Measurements from ENCODE around the gene PDF. TPM values are rescaled to one million over a fixed set of nuclear protein-coding genes. Genes with fewer than 3 reads are reported as not detected.

The PDF gene
- total and polyA plus RNA-seq, 4 donors = 16.8 to 31.3 (median 23.1) TPM

DNA sequence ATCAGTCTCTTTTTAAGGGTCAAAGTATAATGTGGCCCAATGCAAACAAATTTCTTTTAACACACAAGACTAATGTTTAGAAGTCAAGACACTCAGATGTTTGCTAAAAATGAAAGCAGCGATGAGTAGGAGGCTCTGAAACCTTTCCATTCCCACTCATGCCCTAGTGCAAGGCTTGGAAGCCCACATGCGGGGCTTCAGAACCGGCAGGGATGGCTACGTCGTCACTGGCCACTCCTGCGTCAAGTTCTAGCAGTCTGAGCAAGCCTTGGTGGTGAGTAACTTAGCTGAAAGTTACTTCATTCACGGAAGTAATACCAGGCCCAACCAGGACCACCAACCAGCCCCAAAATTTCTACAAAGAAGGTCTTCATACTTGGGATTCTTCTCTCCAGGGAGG, 36.0 kb upstream of the PDF start:
- peaks cover 10 to 58% (median 44%) of the 10 kb centered on the region in 4 donors for H3K36me3 ChIP-seq (ENCODE audit: control insufficient read depth in 4 of 4, insufficient read depth in 3 of 4, low read depth in 1 of 4, low read length in 3 of 4)
- TF ChIP-seq, protein P1, sequence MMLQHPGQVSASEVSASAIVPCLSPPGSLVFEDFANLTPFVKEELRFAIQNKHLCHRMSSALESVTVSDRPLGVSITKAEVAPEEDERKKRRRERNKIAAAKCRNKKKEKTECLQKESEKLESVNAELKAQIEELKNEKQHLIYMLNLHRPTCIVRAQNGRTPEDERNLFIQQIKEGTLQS (IDR thresholded peaks at IDR 0.05) = no peak
- TF ChIP-seq, protein P2, sequence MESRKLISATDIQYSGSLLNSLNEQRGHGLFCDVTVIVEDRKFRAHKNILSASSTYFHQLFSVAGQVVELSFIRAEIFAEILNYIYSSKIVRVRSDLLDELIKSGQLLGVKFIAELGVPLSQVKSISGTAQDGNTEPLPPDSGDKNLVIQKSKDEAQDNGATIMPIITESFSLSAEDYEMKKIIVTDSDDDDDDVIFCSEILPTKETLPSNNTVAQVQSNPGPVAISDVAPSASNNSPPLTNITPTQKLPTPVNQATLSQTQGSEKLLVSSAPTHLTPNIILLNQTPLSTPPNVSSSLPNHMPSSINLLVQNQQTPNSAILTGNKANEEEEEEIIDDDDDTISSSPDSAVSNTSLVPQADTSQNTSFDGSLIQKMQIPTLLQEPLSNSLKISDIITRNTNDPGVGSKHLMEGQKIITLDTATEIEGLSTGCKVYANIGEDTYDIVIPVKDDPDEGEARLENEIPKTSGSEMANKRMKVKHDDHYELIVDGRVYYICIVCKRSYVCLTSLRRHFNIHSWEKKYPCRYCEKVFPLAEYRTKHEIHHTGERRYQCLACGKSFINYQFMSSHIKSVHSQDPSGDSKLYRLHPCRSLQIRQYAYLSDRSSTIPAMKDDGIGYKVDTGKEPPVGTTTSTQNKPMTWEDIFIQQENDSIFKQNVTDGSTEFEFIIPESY (IDR thresholded peaks at IDR 0.05) = no peak
- no peak for TF ChIP-seq YY1 (IDR thresholded peaks at IDR 0.05)
- no peak for TF ChIP-seq RXRA (IDR thresholded peaks at IDR 0.05)
- no peak for DNase-seq (ENCODE audit: low spot score)
- no peaks in the 10 kb centered on the region for H3K9me3 ChIP-seq (ENCODE audit: control insufficient read depth in 4 of 4, low read length in 3 of 4)
- H3K4me1 ChIP-seq (ENCODE audit: control insufficient read depth in 4 of 4, insufficient read depth in 4 of 4, low read length in 3 of 4) = no peaks in the 10 kb centered on the region
- 95% methylated on average over 7 of the region's 7 CpGs for WGBS
- H3K9ac ChIP-seq (ENCODE audit: low read depth in 1 of 2, low read length in 2 of 2) = no peak overlapping the region
- no peaks in the 10 kb centered on the region for H3K27me3 ChIP-seq (ENCODE audit: control insufficient read depth in 4 of 4, insufficient read depth in 4 of 4, low read length in 3 of 4)
- no peak overlapping the region for H3K27ac ChIP-seq (ENCODE audit: low read depth in 1 of 2, low read length in 2 of 2)
- H3K4me3 ChIP-seq (ENCODE audit: low read depth in 1 of 3, low read length in 3 of 3) = no peak overlapping the region

DNA sequence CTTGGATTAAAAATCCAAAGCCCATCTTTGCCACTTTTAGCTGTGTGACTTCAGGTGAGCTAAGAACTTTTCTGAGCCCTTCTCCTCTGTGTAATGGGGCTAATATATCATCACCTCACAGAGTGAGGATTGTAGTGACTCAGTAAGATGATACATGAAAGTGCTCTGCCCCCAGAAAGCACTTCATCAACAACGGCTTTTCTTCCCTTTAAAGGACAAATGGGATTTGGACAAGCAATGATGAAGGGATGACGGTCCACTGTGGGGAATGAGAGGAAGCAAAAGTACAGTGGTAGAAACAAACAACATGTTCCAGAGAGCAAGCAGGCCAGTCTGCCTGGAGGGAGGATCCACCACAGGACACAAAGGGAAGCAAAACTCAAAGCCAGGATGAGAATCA, 35.5 kb upstream of the PDF start:
- Histone ChIP-seq H3K4me1 (ENCODE audit: control insufficient read depth in 4 of 4, insufficient read depth in 4 of 4, low read length in 3 of 4) (no peaks in the 10 kb centered on the region), H3K9me3 (ENCODE audit: control insufficient read depth in 4 of 4, low read length in 3 of 4) (no peaks in the 10 kb centered on the region), H3K9ac (ENCODE audit: low read depth in 1 of 2, low read length in 2 of 2) (no peak overlapping the region), H3K4me3 (ENCODE audit: low read depth in 1 of 3, low read length in 3 of 3) (no peak overlapping the region), H3K36me3 (ENCODE audit: control insufficient read depth in 4 of 4, insufficient read depth in 3 of 4, low read depth in 1 of 4, low read length in 3 of 4) (peaks cover 10 to 59% (median 46%) of the 10 kb centered on the region in 4 donors), H3K27me3 (ENCODE audit: control insufficient read depth in 4 of 4, insufficient read depth in 4 of 4, low read length in 3 of 4) (no peaks in the 10 kb centered on the region), H3K27ac (ENCODE audit: low read depth in 1 of 2, low read length in 2 of 2) (no peak overlapping the region)
- WGBS = 94% methylated on average over 2 of the region's 2 CpGs
- TF ChIP-seq, protein P1 (IDR thresholded peaks at IDR 0.05) = no peak
- TF ChIP-seq, protein P3, sequence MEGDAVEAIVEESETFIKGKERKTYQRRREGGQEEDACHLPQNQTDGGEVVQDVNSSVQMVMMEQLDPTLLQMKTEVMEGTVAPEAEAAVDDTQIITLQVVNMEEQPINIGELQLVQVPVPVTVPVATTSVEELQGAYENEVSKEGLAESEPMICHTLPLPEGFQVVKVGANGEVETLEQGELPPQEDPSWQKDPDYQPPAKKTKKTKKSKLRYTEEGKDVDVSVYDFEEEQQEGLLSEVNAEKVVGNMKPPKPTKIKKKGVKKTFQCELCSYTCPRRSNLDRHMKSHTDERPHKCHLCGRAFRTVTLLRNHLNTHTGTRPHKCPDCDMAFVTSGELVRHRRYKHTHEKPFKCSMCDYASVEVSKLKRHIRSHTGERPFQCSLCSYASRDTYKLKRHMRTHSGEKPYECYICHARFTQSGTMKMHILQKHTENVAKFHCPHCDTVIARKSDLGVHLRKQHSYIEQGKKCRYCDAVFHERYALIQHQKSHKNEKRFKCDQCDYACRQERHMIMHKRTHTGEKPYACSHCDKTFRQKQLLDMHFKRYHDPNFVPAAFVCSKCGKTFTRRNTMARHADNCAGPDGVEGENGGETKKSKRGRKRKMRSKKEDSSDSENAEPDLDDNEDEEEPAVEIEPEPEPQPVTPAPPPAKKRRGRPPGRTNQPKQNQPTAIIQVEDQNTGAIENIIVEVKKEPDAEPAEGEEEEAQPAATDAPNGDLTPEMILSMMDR (IDR thresholded peaks at IDR 0.05; ENCODE audit: low read depth, low read length, missing input control) = no peak
- no peak for TF ChIP-seq HNF4A (conservative IDR thresholded peaks at IDR 0.05)
- TF ChIP-seq YY1 (IDR thresholded peaks at IDR 0.05) = no peak
- TF ChIP-seq FOXA1 (IDR thresholded peaks at IDR 0.05) = no peak
- no peak for TF ChIP-seq NR2F2 (IDR thresholded peaks at IDR 0.05)
- TF ChIP-seq HNF4G (IDR thresholded peaks at IDR 0.05) = no peak
- TF ChIP-seq FOXA2 (IDR thresholded peaks at IDR 0.05) = no peak
- no peak for TF ChIP-seq RXRA (IDR thresholded peaks at IDR 0.05)
- no peak for TF ChIP-seq JUND (IDR thresholded peaks at IDR 0.05)
- TF ChIP-seq, protein P2 (IDR thresholded peaks at IDR 0.05) = no peak
- no peak for TF ChIP-seq EGR1 (IDR thresholded peaks at IDR 0.05; ENCODE audit: low read depth in 2 of 2)
- no peak for TF ChIP-seq SP1 (IDR thresholded peaks at IDR 0.05)
- TF ChIP-seq, protein P4, sequence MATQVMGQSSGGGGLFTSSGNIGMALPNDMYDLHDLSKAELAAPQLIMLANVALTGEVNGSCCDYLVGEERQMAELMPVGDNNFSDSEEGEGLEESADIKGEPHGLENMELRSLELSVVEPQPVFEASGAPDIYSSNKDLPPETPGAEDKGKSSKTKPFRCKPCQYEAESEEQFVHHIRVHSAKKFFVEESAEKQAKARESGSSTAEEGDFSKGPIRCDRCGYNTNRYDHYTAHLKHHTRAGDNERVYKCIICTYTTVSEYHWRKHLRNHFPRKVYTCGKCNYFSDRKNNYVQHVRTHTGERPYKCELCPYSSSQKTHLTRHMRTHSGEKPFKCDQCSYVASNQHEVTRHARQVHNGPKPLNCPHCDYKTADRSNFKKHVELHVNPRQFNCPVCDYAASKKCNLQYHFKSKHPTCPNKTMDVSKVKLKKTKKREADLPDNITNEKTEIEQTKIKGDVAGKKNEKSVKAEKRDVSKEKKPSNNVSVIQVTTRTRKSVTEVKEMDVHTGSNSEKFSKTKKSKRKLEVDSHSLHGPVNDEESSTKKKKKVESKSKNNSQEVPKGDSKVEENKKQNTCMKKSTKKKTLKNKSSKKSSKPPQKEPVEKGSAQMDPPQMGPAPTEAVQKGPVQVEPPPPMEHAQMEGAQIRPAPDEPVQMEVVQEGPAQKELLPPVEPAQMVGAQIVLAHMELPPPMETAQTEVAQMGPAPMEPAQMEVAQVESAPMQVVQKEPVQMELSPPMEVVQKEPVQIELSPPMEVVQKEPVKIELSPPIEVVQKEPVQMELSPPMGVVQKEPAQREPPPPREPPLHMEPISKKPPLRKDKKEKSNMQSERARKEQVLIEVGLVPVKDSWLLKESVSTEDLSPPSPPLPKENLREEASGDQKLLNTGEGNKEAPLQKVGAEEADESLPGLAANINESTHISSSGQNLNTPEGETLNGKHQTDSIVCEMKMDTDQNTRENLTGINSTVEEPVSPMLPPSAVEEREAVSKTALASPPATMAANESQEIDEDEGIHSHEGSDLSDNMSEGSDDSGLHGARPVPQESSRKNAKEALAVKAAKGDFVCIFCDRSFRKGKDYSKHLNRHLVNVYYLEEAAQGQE (IDR thresholded peaks at IDR 0.05) = no peak
- TF ChIP-seq, protein P5, sequence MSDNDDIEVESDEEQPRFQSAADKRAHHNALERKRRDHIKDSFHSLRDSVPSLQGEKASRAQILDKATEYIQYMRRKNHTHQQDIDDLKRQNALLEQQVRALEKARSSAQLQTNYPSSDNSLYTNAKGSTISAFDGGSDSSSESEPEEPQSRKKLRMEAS (IDR thresholded peaks at IDR 0.05) = no peak
- no peak for TF ChIP-seq GABPA (IDR thresholded peaks at IDR 0.05 in 1 of 2, conservative IDR thresholded peaks at IDR 0.05 in 1 of 2)
- TF ChIP-seq RAD21 (IDR thresholded peaks at IDR 0.05) = no peak
- TF ChIP-seq TAF1 (conservative IDR thresholded peaks at IDR 0.05) = no peak
- DNase-seq (ENCODE audit: low spot score) = no peak

All from liver (tissue), 9 donors.